Retina (tissue), 1 donor: ENCODE results near the gene CD302.
"Not testable (repeated sequence)": the region's sequence is repeated elsewhere in the genome, so short reads cannot be mapped to it uniquely, and the experiment has no call there.

ENCODE experiments used
- DNase-seq: peaks from one replicate; pipeline ENCODE4 v3.0.0-alpha.2; 2016

Gene CD302, protein sequence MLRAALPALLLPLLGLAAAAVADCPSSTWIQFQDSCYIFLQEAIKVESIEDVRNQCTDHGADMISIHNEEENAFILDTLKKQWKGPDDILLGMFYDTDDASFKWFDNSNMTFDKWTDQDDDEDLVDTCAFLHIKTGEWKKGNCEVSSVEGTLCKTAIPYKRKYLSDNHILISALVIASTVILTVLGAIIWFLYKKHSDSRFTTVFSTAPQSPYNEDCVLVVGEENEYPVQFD

GRCh38 chr2:159797543-159798375, at the start of gene CD302:
TSS of gene CD302 (minus strand) at chr2:159798208. CDS start at chr2:159798198, 10 bp downstream.
- peak; percentile 74 for DNase-seq

GRCh38 chr2:159846564-159846963, 48.6 kb upstream of the CD302 start:
- DNase-seq: no peak

DNA sequence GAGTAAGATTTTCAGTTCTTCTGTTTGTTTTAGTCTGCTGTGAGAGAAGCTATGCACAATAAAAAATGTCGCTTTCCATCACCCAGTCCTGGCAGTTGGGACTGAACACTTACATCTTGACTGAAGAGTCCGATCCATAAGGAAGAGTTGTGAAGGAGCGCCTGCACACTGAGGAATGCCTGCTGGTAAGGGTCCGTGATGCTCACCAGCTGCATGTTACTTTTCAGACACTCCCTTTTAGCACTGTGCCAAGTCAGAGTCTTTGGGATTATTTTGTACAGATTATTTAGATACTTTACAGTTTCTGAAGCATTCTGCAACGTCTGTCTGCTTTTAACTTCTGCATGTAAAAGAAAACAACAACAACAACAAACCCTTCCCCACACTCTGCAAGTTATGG, 42.6 kb upstream of the CD302 start:
- no peak for DNase-seq

DNA sequence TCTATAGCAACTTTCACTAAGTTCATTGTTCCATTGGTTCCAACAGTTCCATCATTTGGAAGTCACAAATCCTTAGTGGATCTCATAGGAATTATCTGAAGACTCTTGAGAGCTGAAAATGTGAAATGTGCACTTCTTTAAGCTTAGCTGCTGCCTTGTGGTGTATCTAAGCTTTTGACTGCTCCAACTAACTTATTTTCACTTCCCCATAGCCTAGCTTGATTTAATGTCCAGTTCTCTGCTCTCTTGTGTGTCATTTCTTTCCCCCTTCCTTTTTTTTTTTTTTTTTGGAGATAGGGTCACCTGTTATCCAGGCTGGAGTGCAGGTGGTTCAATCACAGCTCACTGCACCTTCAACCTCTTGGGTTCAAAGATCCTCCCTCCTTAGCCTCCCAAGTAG, 34.9 kb upstream of the CD302 start:
- no peak for DNase-seq

GRCh38 chr2:159832026-159832425, 34.0 kb upstream of the CD302 start:
- no peak for DNase-seq

GRCh38 chr2:159829376-159829775, 31.4 kb upstream of the CD302 start:
- no peak for DNase-seq

DNA sequence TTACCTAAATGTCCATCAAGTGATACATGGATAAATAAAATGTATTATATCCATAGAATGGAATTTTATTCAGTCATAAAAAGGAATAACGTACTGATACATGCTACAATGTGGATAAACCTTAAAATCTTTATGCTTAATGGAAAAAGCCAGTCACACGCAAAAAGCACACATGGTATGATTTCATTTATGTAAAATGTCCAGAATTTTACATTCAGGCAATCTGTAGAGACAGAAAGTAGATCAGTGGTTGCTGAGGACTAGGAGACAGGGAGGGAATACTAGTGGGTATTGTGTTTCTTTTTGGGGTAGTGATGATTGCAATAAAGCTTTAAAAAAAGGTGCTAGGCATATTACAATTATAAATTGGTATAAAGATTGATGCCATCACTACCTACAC, 30.7 kb upstream of the CD302 start:
- no peak for DNase-seq

GRCh38 chr2:159822478-159822833, 24.4 kb upstream of the CD302 start:
- not testable (repeated sequence) for DNase-seq

DNA sequence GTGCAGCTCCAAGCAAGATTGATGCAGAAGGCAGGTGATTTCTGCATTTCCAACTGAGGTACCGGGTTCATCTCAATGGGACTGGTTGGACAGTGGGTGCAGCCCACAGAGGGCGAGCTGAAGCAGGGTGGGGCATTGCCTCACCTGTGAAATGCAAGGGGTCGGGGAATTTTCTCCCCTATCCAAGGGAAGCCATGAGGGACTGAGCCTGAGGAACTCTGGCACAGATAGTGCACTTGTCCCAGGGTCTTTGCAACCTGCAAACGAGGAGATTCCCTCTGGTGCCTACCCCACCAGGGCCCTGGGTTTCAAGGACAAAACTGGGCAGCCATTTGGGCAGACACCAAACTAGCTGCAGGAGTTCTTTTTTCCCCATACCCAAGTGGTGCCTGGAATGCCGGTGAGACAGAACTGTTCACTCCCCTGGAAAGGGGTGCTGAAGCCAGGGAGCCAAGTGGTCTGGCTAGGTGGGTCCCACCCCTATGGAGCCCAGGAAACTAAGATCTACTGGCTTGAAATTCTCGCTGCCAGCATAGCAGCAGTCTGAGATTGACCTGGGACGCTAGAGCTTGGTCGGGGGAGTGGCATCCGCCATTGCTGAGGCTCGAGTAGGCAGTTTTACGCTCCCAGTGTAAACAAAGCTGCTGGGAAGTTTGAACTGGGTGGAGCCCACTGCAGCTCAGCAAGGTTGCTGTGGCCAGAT, 23.9 kb upstream of the CD302 start:
- DNase-seq: not testable (repeated sequence)

- no peak for DNase-seq
Observed at GRCh38 chr2:159818940-159819339, 20.9 kb upstream of the CD302 start.

DNA sequence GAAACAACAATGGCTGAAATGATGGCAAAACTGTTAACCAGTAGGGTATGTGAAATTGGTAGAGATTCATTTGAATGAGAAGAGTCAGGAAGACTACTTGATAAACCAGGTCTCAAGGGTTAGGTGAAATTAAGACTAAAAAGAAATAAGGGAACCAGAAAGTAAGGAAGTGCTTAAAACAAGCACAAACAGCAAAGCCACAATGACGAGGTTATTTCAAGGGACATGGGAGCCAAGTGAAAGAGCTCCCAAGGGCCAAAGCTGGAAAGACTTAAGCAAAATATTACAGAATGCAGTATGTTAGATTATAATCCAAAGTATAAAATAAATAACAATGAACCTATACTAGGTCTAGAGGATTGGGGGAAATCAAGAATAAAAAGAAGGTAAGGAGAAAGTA, 19.3 kb upstream of the CD302 start:
- DNase-seq: no peak

GRCh38 chr2:159811232-159811631, 13.2 kb upstream of the CD302 start:
- DNase-seq: no peak

- no peak for DNase-seq
Observed at GRCh38 chr2:159808032-159808425, 10.0 kb upstream of the CD302 start.

- DNase-seq: peak; percentile 32
Observed at GRCh38 chr2:159807183-159808031, 9.4 kb upstream of the CD302 start.

DNA sequence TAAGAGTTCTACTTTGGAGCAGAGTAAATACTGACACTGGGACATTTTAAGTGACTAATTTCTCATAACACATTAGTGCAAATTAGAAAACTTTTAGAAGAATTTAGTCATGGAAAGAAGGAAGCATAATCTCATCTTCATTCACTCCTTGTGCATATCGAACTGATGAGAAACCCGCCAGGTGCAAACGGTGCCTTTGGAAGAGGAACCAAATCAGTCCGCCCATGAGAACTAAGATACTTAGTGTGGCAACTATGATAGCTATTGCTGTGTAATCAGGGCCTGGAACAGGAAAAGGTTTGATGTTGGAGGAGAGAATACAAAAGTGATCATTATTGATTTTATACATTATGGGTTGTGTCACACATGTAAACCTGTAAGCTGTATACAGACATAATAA, 6.9 kb upstream of the CD302 start:
- DNase-seq: no peak

- DNase-seq: no peak
Observed at GRCh38 chr2:159803235-159803962, 5.4 kb upstream of the CD302 start.

- no peak for DNase-seq
Observed at GRCh38 chr2:159802673-159803072, 4.7 kb upstream of the CD302 start.

DNA sequence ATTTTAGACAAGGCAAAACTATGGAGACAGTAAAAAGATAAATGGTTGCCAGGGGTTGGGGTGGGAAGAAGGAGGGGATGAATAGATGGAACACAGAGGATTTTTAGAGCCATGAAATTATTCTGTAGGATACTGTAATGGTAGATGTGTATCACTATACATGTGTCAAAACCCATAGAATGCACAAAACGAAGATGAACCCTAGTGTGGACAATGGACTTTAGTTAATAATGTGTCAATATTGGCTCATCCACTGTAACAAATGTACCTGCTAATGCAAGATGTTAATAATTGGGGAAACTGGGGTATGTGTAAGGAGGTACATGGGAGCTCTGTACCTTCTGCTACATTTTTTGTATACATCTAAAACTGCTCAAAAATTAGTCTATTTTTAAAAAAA, 1.8 kb upstream of the CD302 start:
- no peak for DNase-seq

DNA sequence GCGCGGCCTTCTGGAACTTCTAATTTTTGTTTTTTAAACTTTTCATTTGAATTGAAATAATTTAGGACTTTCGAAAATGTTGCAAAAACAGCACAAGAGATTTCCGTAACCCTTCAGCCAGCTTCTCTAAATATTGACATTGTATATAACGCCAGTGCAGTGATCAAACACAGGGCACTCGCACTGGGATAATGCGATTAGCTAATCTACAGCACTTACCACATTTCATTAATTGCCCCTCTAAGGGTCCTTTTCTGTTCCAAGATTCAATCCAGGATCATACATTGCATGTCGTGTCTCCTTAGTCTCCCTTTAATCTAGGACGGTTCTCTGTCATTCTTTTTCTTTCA, 343 bp upstream of the CD302 start:
- peak; percentile 38 for DNase-seq

DNA sequence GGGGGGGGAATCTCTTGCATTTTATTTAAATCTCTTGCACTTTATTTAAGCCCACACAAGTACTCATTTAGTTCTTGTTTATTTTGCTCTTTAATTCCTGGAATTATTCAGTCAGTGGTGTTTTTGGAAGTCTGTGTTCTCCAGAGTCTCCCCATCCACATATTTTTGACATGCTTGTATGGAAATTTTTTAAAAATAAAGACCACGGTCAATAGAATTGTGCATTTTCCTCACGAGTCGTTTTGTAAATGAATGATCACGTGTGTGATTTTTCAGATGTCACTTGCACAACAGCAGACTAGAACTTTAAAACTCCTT, 824 bp downstream of the CD302 start:
- no peak for DNase-seq

- DNase-seq: no peak
Observed at GRCh38 chr2:159795841-159796690, 1.9 kb downstream of the CD302 start.

- DNase-seq: no peak
Observed at GRCh38 chr2:159793326-159793725, 4.7 kb downstream of the CD302 start.
